Right forelimb (tissue), 1 donor: ENCODE data around the gene JMJD7.

ENCODE experiments used
- DNase-seq: peaks from one replicate; pipeline ENCODE4 v3.0.0-alpha.2; 2018

The JMJD7 gene

DNA sequence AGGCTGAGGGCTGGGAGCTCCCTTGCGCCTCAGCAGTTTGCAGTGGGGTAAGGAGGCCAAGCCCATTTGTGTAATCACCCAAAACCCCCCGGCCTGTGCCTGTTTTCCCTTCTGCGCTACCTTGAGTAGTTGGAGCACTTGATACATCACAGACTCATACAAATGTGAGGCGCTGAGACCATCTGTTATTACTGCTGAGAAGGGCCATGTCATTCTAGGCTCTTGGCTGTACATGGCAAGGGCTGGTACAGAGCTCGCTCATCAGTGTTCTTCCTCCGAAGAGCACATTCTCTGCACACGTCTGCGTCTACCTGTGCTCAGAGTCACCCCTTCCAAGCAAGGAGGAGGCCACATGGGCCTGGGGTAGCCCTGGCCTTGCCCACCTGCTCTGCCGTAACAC, 20.1 kb downstream of the JMJD7 start:
- no peak for DNase-seq

DNA sequence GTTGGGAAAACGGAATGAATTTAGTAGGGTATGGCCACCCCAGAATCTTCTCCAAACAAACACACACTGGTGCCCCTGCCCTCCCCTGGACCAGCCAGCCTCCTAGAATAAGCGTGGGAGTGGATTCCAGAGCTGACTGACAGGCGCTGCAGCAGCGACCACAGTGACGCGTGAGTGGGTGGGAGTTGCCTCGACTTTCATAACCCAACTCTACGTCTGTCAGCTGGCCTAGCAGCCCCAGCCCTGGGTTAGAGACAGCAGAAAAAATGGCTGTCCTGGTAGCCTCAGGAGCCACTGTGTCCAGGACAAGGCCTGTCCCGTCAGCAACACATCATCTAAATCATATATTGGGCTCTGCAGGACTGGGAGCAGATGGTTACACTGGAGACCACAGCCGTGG, 20.7 kb downstream of the JMJD7 start:
- no peak for DNase-seq

DNA sequence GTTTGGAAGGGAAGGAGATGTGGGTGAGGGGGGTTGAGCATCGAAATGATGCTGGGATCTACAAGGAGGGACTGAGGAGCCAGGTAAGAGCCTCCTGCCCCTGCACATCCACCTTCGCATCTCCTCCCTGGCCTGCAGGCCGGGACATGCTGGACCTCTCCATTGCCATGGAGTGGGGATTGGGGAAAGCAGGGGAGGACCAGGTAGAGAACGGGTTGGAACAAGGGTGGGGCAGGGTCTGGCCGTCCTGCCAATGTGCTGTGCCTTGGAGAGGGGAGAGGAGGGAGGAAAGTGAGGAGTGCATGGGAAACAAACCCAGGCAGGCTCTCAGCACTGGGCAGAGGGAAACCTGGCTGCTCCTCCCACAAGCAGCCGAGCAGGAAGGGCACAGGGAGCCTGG, 21.3 kb downstream of the JMJD7 start:
- no peak for DNase-seq

DNA sequence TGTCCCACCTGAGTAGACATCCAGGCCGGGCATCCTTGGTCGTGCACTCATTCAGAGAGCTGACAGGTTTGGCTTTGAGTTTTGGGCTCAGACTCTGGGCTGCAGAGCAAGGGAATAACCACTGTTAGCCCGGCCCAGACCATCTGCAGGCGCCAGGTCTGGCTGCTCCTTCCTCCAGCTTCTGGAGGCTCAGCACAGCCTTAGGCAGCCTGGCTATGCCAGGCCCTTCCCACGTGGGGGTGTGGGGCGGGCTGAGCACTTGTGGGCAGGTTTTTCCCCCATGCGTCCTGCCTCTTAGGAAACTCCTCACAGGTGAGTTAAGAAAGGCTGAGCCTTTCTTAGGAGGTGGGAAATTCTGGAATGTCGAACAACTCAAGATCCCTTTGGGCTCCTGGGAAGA, 22.0 kb downstream of the JMJD7 start:
- no peak for DNase-seq

DNA sequence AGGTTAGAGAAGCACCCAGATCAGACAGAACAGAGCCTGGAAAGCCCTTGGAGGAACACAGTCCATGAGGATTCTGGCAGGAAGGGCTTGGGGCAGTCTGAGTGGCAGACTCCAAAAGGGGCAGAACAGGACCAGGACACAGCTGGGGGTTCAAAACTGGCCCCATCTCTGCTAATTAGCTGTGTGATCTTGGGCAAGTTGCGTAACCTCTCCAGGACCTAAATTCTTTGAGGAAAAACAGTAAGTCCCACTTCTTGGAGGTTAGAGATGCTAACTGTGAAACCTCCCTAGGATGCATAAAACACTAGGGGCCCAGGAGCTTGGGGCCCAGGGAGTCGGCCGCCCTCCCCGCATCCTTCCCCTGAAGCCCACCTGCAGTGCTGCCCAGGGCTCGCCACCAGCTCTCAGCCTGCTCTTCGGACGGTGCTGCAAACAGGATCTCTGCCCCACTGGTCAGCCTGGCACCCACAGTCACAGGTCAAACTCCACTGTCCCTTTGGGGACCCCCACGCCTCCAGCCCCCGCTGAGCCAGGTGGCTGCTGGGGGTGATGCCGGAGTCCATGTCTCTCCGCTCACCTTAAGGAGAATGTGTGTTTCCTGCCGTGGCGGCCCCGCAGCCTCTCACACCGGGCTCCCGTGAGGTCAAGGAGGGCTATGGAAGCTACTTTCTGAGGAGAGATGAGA, 22.7 kb downstream of the JMJD7 start:
- DNase-seq: no peak

DNA sequence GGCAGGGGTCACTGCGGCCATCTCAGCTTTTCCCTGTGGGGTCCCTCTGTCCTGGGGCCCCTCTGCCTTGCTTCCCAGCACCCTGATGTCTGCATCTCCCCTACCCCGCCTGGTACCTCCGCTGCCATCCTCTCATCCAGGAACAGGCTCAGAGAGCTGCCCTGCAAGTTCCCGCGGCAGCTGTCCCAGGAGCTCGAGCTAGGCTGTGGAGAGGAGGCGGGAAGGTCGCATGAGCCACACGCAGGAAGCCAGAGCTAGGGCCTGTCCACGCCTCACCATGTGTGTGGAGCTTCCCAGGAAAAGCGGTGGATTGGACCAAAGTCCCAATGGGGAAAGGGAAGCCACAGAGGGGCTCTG, 23.3 kb downstream of the JMJD7 start:
- DNase-seq: no peak

DNA sequence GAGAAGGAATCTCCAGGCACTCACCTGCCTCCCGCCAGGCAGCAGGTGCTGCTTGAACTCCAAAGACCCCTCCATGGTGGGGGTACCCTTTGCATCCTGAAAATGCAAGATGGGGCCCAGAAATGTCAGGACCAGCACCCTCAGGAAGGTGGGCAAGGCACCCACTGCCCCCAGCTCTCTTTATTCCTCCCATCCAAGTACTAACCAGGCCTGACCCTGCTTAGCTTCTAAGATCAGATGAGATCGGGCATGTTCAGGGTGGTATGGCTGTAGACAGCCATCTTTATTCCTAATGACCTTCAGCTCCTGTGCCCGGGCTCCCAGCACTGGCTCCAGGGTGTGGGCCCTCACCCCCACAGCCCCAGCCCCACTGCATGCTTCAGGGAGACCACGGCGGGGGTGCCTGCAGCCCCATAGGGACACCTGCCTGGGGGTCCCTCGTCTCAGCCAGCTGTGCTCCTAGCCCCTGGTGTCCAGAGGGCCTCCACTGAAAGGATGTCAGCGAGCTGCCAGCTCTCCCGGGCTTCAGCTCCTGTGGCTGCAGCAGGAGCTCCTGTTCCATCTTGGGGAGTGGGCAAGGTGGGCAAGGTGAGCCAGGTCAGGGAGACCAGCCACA, 24.0 kb downstream of the JMJD7 start:
- DNase-seq: no peak

DNA sequence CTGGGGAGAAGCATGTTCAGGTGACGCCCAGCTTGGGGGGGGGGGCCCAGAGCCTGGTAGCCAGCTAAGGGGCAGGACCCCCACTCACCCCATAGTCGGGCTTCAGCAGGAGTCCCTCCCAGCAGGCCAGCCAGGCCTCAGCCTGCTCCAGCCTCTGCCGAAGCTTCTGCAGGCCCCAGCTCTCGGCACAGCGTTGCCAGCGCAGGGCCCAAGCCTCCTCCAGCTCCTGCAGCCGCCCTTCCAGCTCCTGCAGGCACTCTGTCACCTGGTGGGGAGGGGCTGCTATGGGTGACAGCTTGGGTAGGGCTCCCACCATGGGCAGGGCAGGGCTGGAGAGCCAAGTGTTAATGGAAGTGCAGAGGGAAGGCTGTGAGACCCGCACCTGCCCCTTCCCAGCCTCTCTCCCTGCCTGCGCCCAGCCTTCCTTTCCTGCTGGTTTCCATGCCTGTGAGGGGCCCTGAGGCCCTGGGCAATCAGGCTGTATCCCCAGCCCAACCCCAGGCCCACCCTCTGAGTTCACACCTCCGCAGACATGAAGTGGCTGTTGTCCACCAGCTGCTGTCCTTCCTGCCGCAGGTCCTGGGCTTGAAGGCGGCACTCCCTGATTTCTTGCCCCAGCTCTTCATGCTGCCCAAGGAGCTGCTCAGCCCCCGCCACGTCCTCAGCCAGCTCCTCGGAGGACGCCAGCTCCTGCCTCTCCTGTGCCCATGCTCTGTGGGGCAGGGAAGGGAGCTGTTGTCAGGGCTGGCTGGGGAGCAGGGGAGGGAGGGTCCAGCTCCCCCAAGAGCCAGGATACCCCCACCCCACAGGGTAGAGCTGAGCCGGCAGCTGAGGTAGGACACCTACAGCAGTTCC, 25.1 kb downstream of the JMJD7 start:
- no peak for DNase-seq

DNA sequence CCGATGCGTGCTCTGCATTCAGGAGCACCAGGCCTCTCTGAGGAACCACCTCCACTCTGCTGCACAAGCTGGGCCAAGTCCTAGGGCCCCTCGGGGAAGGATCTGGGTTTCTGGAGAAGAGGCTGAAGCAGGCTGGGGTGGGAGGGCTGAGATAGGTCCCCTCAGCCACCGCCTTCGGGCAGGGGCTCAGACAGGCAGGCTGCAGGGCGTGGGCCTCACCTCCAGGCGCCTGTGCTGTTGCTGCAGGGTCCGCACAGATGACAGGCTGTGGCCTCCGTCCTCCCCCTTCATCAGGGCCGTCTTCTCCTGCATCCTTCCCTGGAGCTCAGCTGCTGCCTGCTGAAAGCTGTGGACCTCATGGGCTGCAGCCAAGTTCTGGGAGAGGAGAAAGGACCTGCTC, 25.9 kb downstream of the JMJD7 start:
- no peak for DNase-seq

DNA sequence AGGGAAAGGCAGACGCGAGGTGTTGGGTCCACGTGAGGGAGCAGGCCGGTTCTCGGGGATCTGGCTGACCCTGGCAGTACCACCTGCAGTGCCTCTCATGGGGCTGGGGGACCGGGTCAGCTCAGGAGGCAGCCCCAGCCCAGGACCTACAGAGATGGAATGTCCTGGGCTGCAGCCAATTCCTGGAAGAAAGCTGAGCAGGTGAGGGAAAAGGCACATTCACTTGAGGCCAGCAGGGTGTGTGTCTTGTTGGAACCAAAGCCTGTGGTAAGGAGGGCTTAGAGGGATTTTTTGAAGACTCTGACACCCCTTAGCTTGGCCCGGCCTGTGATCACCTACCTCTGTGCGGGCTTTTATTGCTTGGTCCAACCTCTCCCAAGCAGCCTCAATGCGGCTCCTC, 26.6 kb downstream of the JMJD7 start:
- no peak for DNase-seq

DNA sequence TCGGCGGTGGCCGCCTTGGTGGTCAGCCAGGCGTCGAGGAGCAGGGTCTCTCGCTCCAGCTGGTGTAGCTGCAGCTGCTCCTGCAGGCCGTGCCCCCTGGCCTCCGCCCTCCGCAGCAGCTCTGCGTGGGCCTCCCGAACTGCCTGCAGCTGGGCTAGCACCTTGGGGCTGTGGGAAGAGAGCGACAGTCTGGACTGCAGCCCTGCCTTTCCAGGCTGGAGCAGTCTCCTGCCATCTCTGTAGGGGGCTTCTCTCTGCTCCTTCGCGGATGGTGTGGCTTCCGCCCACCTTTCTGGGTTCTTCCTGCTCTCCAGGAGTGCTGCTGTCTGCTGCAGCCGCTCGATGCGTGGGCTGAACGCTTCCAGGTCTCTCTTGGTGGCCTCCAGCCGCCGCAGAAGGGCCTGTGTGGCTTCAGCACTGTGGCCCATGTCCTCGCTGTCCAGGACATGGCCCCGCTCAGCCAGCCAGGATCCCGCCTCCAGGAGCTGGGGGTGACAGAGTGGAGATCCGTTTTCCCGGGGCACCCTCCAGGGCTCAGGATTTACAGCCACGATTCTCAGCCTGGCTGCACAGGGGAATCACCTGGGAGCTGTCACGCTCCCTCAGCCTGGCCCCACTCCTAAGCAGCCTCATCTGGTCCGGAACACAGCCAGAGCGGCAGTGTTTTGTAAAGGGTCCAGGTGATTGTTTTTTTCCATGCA, 27.5 kb downstream of the JMJD7 start:
- DNase-seq: no peak

DNA sequence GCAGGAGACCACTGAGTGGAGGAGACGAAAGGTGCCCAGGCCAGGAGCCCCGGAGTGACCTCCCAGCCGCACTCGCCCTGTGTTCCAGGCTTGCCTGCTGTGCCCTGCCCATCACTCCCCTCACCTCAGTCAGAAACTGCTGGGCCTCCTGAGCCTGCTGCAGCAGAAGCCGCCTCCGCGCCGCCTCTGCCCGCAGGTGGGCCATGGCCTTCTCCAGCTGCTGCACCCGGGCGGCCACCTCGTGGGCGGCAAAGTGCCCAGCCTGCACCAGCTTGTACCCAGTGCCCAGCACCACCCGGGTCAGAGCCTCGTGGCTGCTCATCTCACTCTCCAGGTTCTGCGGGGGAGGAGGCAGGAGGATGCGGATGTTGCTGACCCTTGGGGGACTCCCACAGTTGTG, 28.4 kb downstream of the JMJD7 start:
- DNase-seq: no peak

DNA sequence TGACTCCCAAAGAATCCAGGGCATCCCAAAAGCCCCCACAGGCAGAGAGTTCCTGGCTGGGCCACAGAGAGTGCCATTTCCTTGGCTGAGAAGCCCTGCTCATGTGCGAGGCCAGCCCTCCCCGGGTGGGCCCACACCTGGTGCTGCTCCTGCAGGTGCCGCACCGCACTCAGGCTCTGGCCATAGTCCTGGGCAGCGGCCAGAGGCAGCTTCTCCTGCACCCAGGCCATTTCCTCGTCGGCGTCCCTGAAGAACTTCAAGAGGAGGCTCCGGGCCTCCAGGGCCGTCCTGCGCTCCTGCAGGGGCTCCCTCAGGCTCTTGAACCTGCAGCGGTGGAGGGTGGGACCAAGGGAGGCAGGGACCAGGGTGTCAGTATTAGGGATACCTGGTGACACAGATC, 28.8 kb downstream of the JMJD7 start:
- no peak for DNase-seq

DNA sequence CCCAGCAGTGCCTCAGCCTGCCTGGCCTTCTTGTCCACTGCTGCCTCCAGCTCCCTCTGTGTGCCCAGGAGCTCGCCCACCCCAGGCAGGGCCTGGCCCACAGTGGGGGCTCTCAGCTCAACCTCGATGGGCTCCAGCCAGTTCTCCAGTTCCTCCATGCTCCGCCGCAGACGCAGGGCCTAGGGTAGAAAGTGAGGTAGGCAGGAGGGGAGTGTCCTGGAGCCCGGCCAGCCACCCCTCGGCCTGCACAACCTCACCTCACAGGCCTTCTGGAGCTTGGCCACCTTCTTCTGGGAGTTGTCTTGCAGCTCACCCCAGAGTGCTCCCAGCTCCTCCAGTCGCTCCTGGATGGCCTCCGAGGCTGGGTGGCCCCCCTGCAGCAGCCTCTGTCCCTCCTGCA, 29.4 kb downstream of the JMJD7 start:
- no peak for DNase-seq

DNA sequence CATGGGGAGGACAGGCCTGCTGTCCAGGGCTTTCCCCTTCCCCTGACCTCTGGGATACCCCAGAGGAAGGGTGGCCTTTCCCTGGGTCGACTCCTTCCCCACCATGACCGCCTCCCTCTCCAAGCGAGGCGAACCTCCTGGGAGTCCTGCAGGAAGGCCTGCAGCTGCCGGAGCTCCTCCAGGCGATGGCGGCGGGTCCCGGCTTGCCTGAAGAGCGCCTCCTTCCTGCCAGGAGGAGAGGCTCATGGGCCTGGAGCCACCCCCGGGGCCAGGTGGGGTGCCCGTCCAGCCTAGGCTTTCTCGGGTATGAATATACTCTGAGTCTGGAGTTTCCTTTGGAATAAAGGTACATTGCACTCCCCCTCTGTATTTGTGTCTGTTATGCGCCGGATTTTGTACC, 30.9 kb downstream of the JMJD7 start:
- no peak for DNase-seq

DNA sequence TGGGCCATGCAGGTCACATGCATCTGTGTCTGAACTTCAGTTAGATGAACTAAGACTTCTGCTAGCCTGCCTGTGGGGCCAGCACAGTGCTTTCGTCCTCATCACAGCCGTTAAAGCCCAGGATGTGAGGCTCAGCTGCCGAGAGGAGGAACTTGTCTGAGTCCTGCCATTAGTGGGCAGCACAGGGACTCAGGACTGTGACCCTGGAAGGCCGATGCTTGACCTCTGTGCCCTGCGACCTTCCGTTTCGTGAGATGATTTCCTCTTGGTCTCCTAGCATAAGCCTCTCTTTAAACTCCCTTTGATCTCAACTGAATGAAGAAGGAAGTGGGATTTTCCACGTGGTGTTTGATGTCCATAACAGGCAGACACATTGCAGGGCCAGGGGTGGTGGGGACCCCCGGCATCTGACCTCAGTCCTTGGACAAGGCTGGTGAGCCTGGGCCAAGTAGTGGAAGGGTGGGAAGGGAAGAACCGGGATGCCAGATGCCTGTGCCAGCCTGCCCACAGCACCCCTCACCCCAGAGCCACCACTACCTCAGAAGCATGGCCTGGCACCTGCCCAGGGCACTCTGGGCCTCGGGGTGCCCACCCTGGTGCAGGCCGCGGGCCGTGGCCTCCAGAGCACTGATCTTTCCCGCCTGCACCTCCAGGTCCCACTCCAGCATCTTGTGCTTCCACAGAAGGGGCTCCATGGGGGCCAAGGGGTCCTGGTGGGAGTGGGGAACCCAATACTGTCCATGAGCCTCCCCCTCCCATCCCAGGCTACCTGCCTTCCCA, 32.3 kb downstream of the JMJD7 start:
- no peak for DNase-seq

DNA sequence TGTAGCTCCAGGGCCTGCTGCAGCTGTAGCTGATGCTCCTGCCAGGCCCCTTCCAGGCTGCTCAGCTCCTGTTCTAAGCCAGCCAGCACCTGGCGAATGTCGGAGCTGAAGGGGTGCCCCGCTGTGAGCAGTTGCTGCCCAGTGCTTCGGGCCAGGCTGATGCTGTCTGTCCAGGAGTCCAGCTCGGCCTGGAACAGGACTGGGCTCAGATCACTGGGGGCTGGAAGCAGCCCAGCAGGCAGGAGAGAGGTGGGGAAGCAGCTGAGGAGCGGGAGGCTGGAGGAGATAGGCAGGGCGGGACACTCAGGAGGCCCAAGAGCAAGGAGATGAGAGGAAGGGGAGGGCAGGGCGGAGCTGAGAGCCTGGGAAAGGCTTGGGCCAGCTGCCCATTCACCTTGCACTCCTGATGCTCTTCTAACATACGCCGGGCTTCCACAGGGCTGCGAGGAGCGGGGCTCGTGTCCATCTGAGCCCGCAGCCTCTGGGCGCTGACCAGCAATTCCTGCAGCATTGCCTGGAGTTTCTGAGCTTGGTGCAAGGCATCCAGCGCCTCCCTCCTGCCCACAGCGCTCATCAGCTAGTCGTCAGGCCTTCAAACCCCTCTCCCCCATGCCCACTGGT, 34.0 kb downstream of the JMJD7 start:
- no peak for DNase-seq

DNA sequence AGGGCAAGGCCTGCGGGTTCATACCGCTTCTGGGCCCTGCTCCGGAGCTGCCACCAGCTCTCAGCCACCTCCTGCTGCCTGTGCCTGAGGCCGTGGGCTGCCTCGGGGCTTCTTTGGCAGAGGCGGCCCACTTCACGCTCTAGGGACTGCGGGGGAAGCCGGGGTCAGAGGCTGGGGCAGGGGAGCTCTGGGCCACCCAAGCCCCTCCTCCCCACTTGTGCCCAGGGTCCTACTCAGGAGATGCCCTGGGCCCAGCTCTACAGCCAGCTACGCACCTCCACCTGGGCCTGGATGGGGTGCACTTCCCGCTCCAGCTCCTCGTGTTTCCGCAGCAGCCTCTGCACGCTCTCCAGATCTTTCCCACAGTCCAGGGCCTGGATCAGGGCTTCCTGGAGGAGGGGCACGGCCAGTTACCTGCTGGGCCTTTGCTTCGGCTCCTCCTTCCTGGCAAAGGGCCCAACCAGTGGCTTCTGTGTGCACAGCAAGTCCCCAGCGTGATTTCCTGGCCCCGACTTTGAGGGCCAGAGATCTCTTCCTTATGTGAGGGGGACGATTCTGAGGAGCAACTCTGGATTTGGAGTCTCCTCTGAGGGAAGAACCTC, 34.7 kb downstream of the JMJD7 start:
- no peak for DNase-seq

DNA sequence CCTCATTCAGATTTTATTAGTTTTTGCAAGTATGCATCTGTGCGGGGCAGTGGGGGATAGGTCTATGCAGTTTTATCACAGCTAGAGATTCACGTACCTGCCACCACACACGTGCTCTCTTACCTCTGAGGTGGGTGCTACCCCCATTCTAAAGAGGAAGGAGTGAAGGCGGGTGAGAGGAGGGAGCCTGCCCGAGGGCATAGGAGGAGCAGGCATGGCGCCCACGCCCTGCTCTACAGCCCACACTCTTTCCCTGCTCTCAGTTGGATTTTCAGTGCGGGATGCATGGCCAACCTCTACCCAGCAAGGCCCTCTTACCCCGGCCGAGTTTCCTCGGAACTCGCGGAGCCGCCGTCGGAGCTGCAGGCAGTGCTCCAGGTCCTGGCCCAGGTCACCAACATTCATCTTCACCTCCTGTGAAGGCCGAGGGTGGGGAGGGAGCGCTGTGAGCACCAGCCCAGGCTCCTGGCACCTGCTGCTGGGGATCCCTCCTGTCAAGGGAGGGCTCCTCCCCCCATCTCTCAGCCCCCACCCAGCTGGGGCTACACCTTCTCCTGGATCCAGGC, 37.7 kb downstream of the JMJD7 start:
- no peak for DNase-seq

DNA sequence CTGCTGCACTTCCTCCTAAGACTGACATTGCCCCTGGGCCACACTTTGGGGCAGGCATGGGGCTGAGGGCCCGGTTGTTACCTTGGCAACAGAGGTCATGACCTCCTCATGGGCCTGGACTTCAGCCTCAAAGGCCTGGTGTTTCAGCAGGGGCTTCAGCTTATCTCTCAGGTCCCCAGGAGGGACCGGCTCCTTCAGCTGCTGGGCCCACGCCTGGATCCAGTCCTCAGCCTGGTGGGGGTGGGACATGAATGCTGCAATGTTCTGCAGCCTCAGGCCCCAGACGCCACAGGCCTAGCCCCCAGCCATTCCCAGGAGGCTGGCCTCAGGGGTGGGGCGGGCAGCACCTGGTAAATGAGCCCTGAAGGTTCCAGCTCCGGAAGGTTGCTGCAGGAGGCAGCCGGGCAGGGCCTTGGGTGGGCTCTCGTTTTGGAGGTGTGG, 38.4 kb downstream of the JMJD7 start:
- DNase-seq: no peak

DNA sequence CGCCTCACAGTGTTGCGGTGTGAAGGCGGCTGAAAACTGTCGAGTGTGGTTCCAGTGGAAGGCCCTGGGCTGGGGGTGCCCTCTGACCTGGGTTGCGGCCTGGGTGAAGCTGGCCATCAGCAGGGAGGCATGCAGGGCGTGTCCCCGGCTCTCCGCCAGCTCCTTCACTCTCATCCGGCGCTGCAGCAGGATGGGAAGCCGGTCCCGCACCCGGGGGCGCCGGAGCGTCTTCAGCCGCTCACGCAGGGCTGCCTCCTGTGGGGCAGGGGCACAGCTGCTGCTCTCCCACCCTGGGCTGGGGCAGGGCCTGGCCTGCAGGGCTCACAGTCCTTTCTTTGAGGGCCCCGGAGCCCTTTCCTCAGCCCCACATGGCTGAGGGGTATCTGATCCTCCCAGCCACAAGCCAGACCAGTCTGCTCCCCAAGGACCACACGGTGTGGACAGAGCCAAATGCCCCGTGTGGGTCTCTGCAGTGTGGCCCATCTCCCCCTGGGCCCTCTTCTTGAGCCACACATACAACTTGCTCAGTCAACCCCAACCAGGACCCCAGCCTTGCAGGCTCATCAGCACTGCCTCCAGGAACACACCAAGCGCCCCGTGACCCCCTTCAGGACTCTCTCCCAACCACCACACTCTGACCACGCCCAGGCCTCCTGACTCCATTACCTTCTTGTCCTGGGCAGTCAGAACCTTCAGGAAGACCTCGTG, 39.1 kb downstream of the JMJD7 start:
- DNase-seq: no peak
